K562 (cell line): ENCODE measurements around the gene SERPINE3. TPM values are rescaled to one million over a fixed set of nuclear protein-coding genes. Genes with fewer than 3 reads are reported as not detected.

ENCODE experiments used
- ATAC-seq: fragments of 200-7000 bp; cut with Tn5 transposase; 3 replicates; pipeline ENCODE4 v1.9.1; 2020; ENCODE audit warnings: moderate library complexity
- BruUV-seq: library from RNA; stranded (reverse); fragments of 400-500 nt; replicated peaks from 2 replicates; lab custom pipeline; 2021; lab: Mats Ljungman, UMichigan
- CTCF ChIA-PET: fragments of 300-600 bp; formaldehyde crosslinking; extraction: SDS; loops from one replicate; lab custom pipeline; 2021; ENCODE audit warnings: low intra/inter-chr PET ratio; lab: Yijun Ruan, JAX
- POLR2A ChIA-PET: fragments of 300-600, 350-650 bp; sonication (Branson Sonifier 250); formaldehyde crosslinking; extraction: SDS; loops from one replicate; lab custom pipeline; 2021; ENCODE audit warnings: antibody characterized with exemption, inconsistent platforms; lab: Yijun Ruan, JAX
- DNase-seq, 4 experiments: peaks; one replicate each; pipeline versions ENCODE4 v3.0.0 to v3.0.0-alpha.2; 2011 to 2018; ENCODE audit warnings: low spot score in 3 of 4, mixed read lengths in 3 of 4; ENCODE audit errors: extremely low read depth in 1 of 4
- FAIRE-seq: peaks from 2 replicates; lab custom pipeline; 2011; peaks lifted over from hg19 to GRCh38; lab: Jason Lieb, UNC
- H2AFZ ChIP-seq: 2 replicates; pipeline ENCODE4 v1.6.0; 2011; ENCODE audit warnings: low read depth, low read length, control low read depth, inconsistent platforms
- H3K27ac ChIP-seq: fragments of 200-600 bp; 3 replicates; pipeline ENCODE4 v1.8.0; 2011; ENCODE audit warnings: low read depth, mild to moderate bottlenecking, control low read depth, inconsistent platforms, low read length, moderate library complexity, mixed read lengths; ENCODE audit errors: extremely low read depth
- H3K27me3 ChIP-seq, 2 experiments: fragments of 300-600 bp in 1 of 2; 2 replicates in 1 of 2; 3 replicates in 1 of 2; pipeline versions ENCODE4 v1.6.0 to v1.8.0; 2011; ENCODE audit warnings: inconsistent platforms in 2 of 2, low read length in 2 of 2, mild to moderate bottlenecking in 1 of 2, mixed read lengths in 1 of 2, moderate library complexity in 1 of 2; ENCODE audit not compliant: control insufficient read depth in 2 of 2, insufficient read depth in 2 of 2
- H3K36me3 ChIP-seq: fragments of 300-600 bp; 3 replicates; pipeline ENCODE4 v1.8.0; 2011; ENCODE audit warnings: mild to moderate bottlenecking, low read length, inconsistent platforms; ENCODE audit not compliant: control insufficient read depth, insufficient read depth
- H3K4me1 ChIP-seq, 2 experiments: fragments of 200-600 bp in 1 of 2; replicated peaks in 1 of 2; 2 replicates in 1 of 2; 3 replicates in 1 of 2; pipeline versions ENCODE4 v1.5.1 to v1.8.0; 2011; ENCODE audit warnings: inconsistent platforms in 2 of 2, low read length in 2 of 2, mild to moderate bottlenecking in 1 of 2, mixed read lengths in 1 of 2, moderate library complexity in 1 of 2; ENCODE audit not compliant: control insufficient read depth in 2 of 2, insufficient read depth in 2 of 2
- H3K4me2 ChIP-seq: 2 replicates; pipeline ENCODE4 v1.6.1; 2011; ENCODE audit warnings: low read length, control low read depth, inconsistent platforms, mixed read lengths; ENCODE audit not compliant: insufficient read depth
- H3K4me3 ChIP-seq: fragments of 200-600 bp; sonication (generic), shearing (Covaris generic); 2 replicates; pipeline ENCODE4 v1.5.1; 2016; ENCODE audit warnings: control low read depth, inconsistent platforms
- H3K79me2 ChIP-seq: fragments of 200-600 bp; 3 replicates; pipeline ENCODE4 v1.8.0; 2011; ENCODE audit warnings: low read length, inconsistent platforms; ENCODE audit not compliant: control insufficient read depth, insufficient read depth
- H3K9ac ChIP-seq, 2 experiments: 2 replicates each; pipeline versions ENCODE4 v1.6.0 to v1.6.1; 2011; ENCODE audit warnings: low read depth in 2 of 2, low read length in 2 of 2, control low read depth in 1 of 2, inconsistent platforms in 1 of 2, mild to moderate bottlenecking in 1 of 2, mixed read lengths in 1 of 2; ENCODE audit not compliant: insufficient read depth in 1 of 2
- H3K9me1 ChIP-seq: one replicate; pipeline ENCODE4 v1.6.0; 2011; ENCODE audit warnings: inconsistent platforms, mild to moderate bottlenecking, low read length, moderate library complexity; ENCODE audit not compliant: control insufficient read depth, insufficient read depth
- H3K9me3 ChIP-seq: replicated peaks from 2 replicates; pipeline ENCODE4 v1.5.1; 2011; ENCODE audit warnings: low read depth, low read length, inconsistent platforms; ENCODE audit not compliant: control insufficient read depth, insufficient read depth
- H4K20me1 ChIP-seq: replicated peaks from 2 replicates; pipeline ENCODE4 v1.6.1; 2011; ENCODE audit warnings: low read length, inconsistent platforms, mixed read lengths; ENCODE audit not compliant: control insufficient read depth, insufficient read depth
- ADNP ChIP-seq: fragments of 200-800 bp; sonication (Bioruptor generic); IDR thresholded peaks from 2 replicates; pipeline ENCODE4 v1.6.1; 2016; ENCODE audit warnings: missing genetic modification characterization, missing compliant biosample characterization
- FUS ChIP-seq: fragments of 200-400 bp; formaldehyde crosslinking; optimal IDR thresholded peaks from 2 replicates; pipeline ENCODE3; 2017; ENCODE audit warnings: low read depth, low read length
- KAT7 ChIP-seq: sonication (generic); formaldehyde crosslinking; IDR thresholded peaks from 2 replicates; pipeline ENCODE4 v1.8.0; 2022; ENCODE audit warnings: missing genetic modification reagents, mild to moderate bottlenecking, borderline replicate concordance
- KLF6 ChIP-seq: fragments of 250-450 bp; sonication (Bioruptor Pico); IDR thresholded peaks from 2 replicates; pipeline ENCODE4 v1.4.0; 2020; ENCODE audit warnings: mild to moderate bottlenecking, moderate library complexity, borderline replicate concordance
- MTA1 ChIP-seq: fragments of 450-650 bp; IDR thresholded peaks from 2 replicates; pipeline ENCODE4 v1.6.1; 2017; ENCODE audit warnings: borderline replicate concordance
- NCOA2 ChIP-seq, 2 experiments: fragments of 450-650 bp; IDR thresholded peaks; 2 replicates each; pipeline ENCODE4 v1.6.1; 2018; ENCODE audit warnings: mild to moderate bottlenecking in 2 of 2, moderate library complexity in 1 of 2; ENCODE audit not compliant: partially characterized antibody in 2 of 2
- PHTF2 ChIP-seq: fragments of 250-450 bp; sonication (Bioruptor Pico); IDR thresholded peaks from 2 replicates; pipeline ENCODE4 v1.5.0; 2021; ENCODE audit warnings: mild to moderate bottlenecking
- TAF1 ChIP-seq: IDR thresholded peaks from 2 replicates; pipeline ENCODE4 v1.6.1; 2011; ENCODE audit warnings: mild to moderate bottlenecking, low read length, moderate library complexity; ENCODE audit not compliant: insufficient read depth, control insufficient read depth, severe bottlenecking; ENCODE audit errors: extremely low read depth
- ZNF121 ChIP-seq: sonication (generic); formaldehyde crosslinking; conservative IDR thresholded peaks from 2 replicates; pipeline ENCODE4 v1.8.0; 2022; ENCODE audit warnings: missing genetic modification reagents
- WGBS: fragments of 100-300 bp; shearing (Covaris generic); methylation state at CpG from one replicate; pipeline ENCODE4 v1.1.6; 2016; ENCODE audit warnings: low coverage, mixed read lengths; ENCODE audit not compliant: insufficient coverage; ENCODE audit errors: missing lambda C conversion rate; 5-methylcytosine and 5-hydroxymethylcytosine counted together
- in situ Hi-C: fragments of 300-500 bp; cut with MboI; formaldehyde crosslinking; loops from 4 replicates; pipeline ENCODE4 v1.15.0; 2018; ENCODE audit warnings: inconsistent platforms, mixed read lengths
- intact Hi-C: fragments of 100-400 bp; cut with micrococcal nuclease; formaldehyde crosslinking; loops from 2 replicates; pipeline ENCODE4 v1.14.2; 2022
- polyA plus RNA-seq, 8 experiments: library from polyadenylated mRNA; depleted of rRNA in 4 of 8; stranded (reverse) in 5 of 8; unstranded in 3 of 8; fragments of >200 nt; fragmentation: Nextera tagmentation in 2 of 8; fragmentation: Illumina TruSeq in 1 of 8; extraction: Ambion mirVana in 2 of 8; extraction: Trizol in 1 of 8; gene quantifications; 2 replicates each; pipeline versions ENCODE4 v1.2.1 to v1.2.3, GENCODE V29; 2011 to 2014; ENCODE audit warnings: inconsistent platforms in 1 of 8, missing spikeins in 1 of 8
- total RNA-seq, 7 experiments: library from RNA; depleted of rRNA in 6 of 7; stranded (reverse); fragments of >200 nt in 6 of 7; fragmentation: Illumina TruSeq in 2 of 7; extraction: Trizol in 2 of 7; gene quantifications; 2 replicates each; pipeline versions ENCODE4 v1.2.1 to v1.2.3, GENCODE V29; 2011 to 2021; ENCODE audit warnings: low replicate concordance in 1 of 7
- TF ChIP-seq, protein P1 (sequence below): sonication (generic); formaldehyde crosslinking; IDR thresholded peaks from 2 replicates; pipeline ENCODE4 v1.8.0; 2023; ENCODE audit warnings: missing genetic modification reagents, mild to moderate bottlenecking, borderline replicate concordance

The SERPINE3 gene
- total and polyA plus RNA-seq, 9 of the 15 experiments (the other 6 are each of a cell fraction or from before 2014, with no cell fraction given) = not detected

GRCh38 chr13:51303882-51304281 is 35.6 kb upstream of the SERPINE3 start:
- no peaks in the 10 kb centered on the region for H3K9me1 ChIP-seq
- intact Hi-C loops = no loop called here
- CTCF ChIA-PET = interaction anchor here (0.6 kb wide), 1 partner anchor 22 kb away, joined by 4 read pairs; no protein-coding TSS in a partner anchor
- no peak overlapping the region for H3K4me3 ChIP-seq
- POLR2A ChIA-PET = interaction anchor here (0.6 kb wide), 1 partner anchor 14 kb away, joined by 3 read pairs; no protein-coding TSS in a partner anchor
- no TSS peak for BruUV-seq
- no peaks in the 10 kb centered on the region for H3K4me1 ChIP-seq
- no peaks in the 10 kb centered on the region for H3K9me3 ChIP-seq
- H3K27me3 ChIP-seq = peaks cover 2 to 30% of the 10 kb centered on the region in 2 experiments; a peak in 3 of 5 replicates
- no peak overlapping the region for H3K9ac ChIP-seq
- no peak for TF ChIP-seq KLF6 (CRISPR knock-in tag)
- TF ChIP-seq ZNF121 (CRISPR knock-in tag) = peak; percentile 65
- no peak overlapping the region for H2AFZ ChIP-seq
- no peaks in the 10 kb centered on the region for H3K36me3 ChIP-seq
- H3K27ac ChIP-seq = no peak overlapping the region
- DNase-seq = no peak
- H4K20me1 ChIP-seq = no peaks in the 10 kb centered on the region
- in situ Hi-C loops = no loop called here
- no peaks in the 10 kb centered on the region for H3K79me2 ChIP-seq
- ATAC-seq = no peak
- H3K4me2 ChIP-seq = no peak overlapping the region
- FAIRE-seq = no peak

DNA sequence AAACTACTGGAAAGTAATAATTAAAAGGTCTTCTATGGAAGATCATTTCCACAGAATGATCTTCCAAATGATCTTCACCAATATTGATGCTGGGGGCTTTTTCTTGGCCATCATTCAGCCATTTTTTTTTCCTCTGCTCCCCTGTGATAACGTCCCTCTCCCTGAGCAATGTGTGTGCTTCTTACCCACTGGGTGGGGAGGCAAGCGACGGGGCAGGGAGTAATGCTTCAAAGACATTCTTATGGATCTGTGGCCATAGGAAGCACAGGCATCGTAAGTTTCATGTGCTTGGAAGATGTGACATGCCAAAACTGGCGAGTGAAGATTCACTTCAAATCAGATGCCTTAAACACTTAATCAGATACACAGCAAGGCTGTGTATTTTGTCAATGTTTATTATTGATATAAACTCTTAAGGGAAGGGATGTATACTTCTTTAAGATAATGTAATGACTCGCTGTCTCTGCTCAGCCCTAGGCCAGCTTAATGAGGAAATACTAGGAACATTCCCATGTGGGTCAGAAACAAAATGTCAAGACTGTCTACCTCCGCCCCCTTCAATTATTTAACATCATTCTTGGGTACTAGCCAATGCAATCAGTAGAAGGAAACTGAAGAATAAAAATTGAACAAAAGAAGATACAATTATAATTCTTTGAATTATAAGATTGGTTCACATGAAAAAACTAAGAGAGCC is 34.1 kb upstream of the SERPINE3 start:
- no peaks in the 10 kb centered on the region for H4K20me1 ChIP-seq
- ChIA-PET POLR2A (no interaction called here), CTCF (no interaction called here)
- no peak overlapping the region for H3K27ac ChIP-seq
- no peak for ATAC-seq
- WGBS = 1% methylated on average over 7 of the region's 7 CpGs
- no peak overlapping the region for H3K4me3 ChIP-seq
- no peaks in the 10 kb centered on the region for H3K9me1 ChIP-seq
- in situ Hi-C loops = no loop called here
- no peak overlapping the region for H3K4me2 ChIP-seq
- H2AFZ ChIP-seq = no peak overlapping the region
- no peaks in the 10 kb centered on the region for H3K79me2 ChIP-seq
- TF ChIP-seq MTA1 (no peak), ADNP (no peak), FUS (no peak), KAT7 (no peak), TAF1 (no peak), PHTF2 (CRISPR knock-in tag) (no peak), NCOA2 (IDR thresholded peaks at IDR 0.05; ENCODE audit: partially characterized antibody in 2 of 2) (no peak)
- TF ChIP-seq, protein P1, sequence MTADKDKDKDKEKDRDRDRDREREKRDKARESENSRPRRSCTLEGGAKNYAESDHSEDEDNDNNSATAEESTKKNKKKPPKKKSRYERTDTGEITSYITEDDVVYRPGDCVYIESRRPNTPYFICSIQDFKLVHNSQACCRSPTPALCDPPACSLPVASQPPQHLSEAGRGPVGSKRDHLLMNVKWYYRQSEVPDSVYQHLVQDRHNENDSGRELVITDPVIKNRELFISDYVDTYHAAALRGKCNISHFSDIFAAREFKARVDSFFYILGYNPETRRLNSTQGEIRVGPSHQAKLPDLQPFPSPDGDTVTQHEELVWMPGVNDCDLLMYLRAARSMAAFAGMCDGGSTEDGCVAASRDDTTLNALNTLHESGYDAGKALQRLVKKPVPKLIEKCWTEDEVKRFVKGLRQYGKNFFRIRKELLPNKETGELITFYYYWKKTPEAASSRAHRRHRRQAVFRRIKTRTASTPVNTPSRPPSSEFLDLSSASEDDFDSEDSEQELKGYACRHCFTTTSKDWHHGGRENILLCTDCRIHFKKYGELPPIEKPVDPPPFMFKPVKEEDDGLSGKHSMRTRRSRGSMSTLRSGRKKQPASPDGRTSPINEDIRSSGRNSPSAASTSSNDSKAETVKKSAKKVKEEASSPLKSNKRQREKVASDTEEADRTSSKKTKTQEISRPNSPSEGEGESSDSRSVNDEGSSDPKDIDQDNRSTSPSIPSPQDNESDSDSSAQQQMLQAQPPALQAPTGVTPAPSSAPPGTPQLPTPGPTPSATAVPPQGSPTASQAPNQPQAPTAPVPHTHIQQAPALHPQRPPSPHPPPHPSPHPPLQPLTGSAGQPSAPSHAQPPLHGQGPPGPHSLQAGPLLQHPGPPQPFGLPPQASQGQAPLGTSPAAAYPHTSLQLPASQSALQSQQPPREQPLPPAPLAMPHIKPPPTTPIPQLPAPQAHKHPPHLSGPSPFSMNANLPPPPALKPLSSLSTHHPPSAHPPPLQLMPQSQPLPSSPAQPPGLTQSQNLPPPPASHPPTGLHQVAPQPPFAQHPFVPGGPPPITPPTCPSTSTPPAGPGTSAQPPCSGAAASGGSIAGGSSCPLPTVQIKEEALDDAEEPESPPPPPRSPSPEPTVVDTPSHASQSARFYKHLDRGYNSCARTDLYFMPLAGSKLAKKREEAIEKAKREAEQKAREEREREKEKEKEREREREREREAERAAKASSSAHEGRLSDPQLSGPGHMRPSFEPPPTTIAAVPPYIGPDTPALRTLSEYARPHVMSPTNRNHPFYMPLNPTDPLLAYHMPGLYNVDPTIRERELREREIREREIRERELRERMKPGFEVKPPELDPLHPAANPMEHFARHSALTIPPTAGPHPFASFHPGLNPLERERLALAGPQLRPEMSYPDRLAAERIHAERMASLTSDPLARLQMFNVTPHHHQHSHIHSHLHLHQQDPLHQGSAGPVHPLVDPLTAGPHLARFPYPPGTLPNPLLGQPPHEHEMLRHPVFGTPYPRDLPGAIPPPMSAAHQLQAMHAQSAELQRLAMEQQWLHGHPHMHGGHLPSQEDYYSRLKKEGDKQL (CRISPR knock-in tag) = no peak
- H3K9ac ChIP-seq = no peak overlapping the region
- no peaks in the 10 kb centered on the region for H3K36me3 ChIP-seq
- BruUV-seq = no TSS peak
- H3K27me3 ChIP-seq = peaks cover 2 to 15% of the 10 kb centered on the region in 2 experiments; a peak in 3 of 5 replicates
- H3K4me1 ChIP-seq = no peaks in the 10 kb centered on the region
- DNase-seq = no peak
- intact Hi-C loops = no loop called here
- no peak for FAIRE-seq
- no peaks in the 10 kb centered on the region for H3K9me3 ChIP-seq
